ENCODE data around the gene SHC4.

The SHC4 gene

DNA sequence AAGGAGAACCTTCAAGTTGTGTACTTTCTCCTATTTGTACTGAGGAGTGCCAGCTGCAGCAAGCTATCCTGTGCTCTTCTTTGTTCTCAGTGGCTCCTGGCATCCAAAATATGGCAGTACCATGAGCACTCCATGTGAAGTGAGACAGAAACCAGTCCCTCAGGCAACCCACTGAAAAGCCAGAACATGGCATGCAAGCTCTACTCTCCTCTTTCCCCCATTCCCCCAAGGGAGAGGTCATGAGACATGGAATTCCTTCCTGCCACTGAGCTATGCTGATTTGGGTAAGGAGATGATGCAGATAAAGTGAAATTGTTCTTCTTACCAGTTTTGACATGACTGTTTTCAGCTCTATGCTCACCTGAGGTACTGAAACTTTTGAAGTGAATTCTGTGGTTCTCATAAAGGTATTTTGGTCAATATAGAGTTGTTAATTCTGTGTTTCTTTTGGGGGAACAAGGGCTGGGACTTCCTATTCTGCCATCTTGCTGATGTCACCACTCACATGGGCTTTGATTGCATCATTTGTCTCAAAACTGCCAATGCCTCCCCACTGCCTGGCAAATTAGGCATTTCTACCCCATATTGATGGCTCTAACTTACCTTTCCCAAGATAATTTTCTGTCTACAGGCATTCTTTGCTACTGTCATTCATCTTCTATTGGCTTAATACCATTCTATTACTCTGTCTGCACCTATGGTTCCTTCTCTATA, 130.0 kb downstream of the SHC4 start:
- Histone ChIP-seq H4K8ac (ENCODE audit: low read depth, low read length) (no peak overlapping the region), H2AK5ac (ENCODE audit: low read depth, low read length) (no peak overlapping the region), H2BK5ac (ENCODE audit: low read length) (no peak overlapping the region), H3K36me3 (replicated peaks in 1 of 2; ENCODE audit: control insufficient read depth in 2 of 2, insufficient read depth in 2 of 2, low read length in 2 of 2) (no peaks in the 10 kb centered on the region), H3K23ac (ENCODE audit: low read depth, low read length, poor library complexity) (no peak overlapping the region), H2BK12ac (ENCODE audit: low read length) (no peak overlapping the region), H3K27me3 (ENCODE audit: control insufficient read depth in 3 of 3, insufficient read depth in 3 of 3, low read depth in 1 of 3, low read length in 3 of 3) (peaks cover 0 to 2% (median 0%) of the 10 kb centered on the region in 3 experiments), H2BK15ac (ENCODE audit: low read length) (no peak overlapping the region), H3K27ac (replicated peaks; ENCODE audit: low read length) (no peak overlapping the region), H3K4me2 (ENCODE audit: insufficient read depth, low read length, poor library complexity, severe bottlenecking) (no peak overlapping the region), H3K79me1 (ENCODE audit: low read depth, low read length) (no peaks in the 10 kb centered on the region), H2BK120ac (ENCODE audit: low read depth, low read length) (no peak overlapping the region), H3K9me3 (replicated peaks in 1 of 2; ENCODE audit: control insufficient read depth in 2 of 2, insufficient read depth in 1 of 2, low read depth in 1 of 2, low read length in 2 of 2) (peaks cover 0 to 6% of the 10 kb centered on the region in 2 donors), H3K4ac (ENCODE audit: low read length) (no peak overlapping the region), H3K4me1 (ENCODE audit: control insufficient read depth in 2 of 2, insufficient read depth in 1 of 2, low read depth in 1 of 2, low read length in 2 of 2) (peaks cover 0 to 1% of the 10 kb centered on the region in 2 donors), H3K18ac (ENCODE audit: low read length) (no peak overlapping the region), H3K9ac (ENCODE audit: low read depth, low read length, poor library complexity) (no peak overlapping the region), H3K4me3 (ENCODE audit: low read length in 2 of 2) (no peak overlapping the region), H3K14ac (ENCODE audit: low read length) (no peak overlapping the region), H2AFZ (ENCODE audit: low read length) (no peak overlapping the region), H4K91ac (ENCODE audit: low read depth, low read length, poor library complexity) (no peak overlapping the region)
- DNase-seq (ENCODE audit: low spot score), result no peak

- H2BK120ac ChIP-seq (ENCODE audit: low read depth, low read length), result no peak overlapping the region
- no peak overlapping the region for H3K18ac ChIP-seq (ENCODE audit: low read length)
- no peak overlapping the region for H2BK12ac ChIP-seq (ENCODE audit: low read length)
- H3K36me3 ChIP-seq (replicated peaks in 1 of 2; ENCODE audit: control insufficient read depth in 2 of 2, insufficient read depth in 2 of 2, low read length in 2 of 2), result no peaks in the 10 kb centered on the region
- no peak overlapping the region for H3K14ac ChIP-seq (ENCODE audit: low read length)
- H3K27me3 ChIP-seq (ENCODE audit: control insufficient read depth in 3 of 3, insufficient read depth in 3 of 3, low read depth in 1 of 3, low read length in 3 of 3), result peaks cover 0 to 2% (median 0%) of the 10 kb centered on the region in 3 experiments
- no peak overlapping the region for H3K9ac ChIP-seq (ENCODE audit: low read depth, low read length, poor library complexity)
- no peaks in the 10 kb centered on the region for H3K79me1 ChIP-seq (ENCODE audit: low read depth, low read length)
- no peak overlapping the region for H2AK5ac ChIP-seq (ENCODE audit: low read depth, low read length)
- H3K27ac ChIP-seq (replicated peaks; ENCODE audit: low read length), result no peak overlapping the region
- H3K9me3 ChIP-seq (replicated peaks in 1 of 2; ENCODE audit: control insufficient read depth in 2 of 2, insufficient read depth in 1 of 2, low read depth in 1 of 2, low read length in 2 of 2), result peaks cover 0 to 6% of the 10 kb centered on the region in 2 donors
- no peak overlapping the region for H2BK5ac ChIP-seq (ENCODE audit: low read length)
- H3K4me1 ChIP-seq (ENCODE audit: control insufficient read depth in 2 of 2, insufficient read depth in 1 of 2, low read depth in 1 of 2, low read length in 2 of 2), result peaks cover 0 to 1% of the 10 kb centered on the region in 2 donors
- no peak overlapping the region for H3K4me3 ChIP-seq (ENCODE audit: low read length in 2 of 2)
- no peak overlapping the region for H3K4me2 ChIP-seq (ENCODE audit: insufficient read depth, low read length, poor library complexity, severe bottlenecking)
- DNase-seq (ENCODE audit: low spot score), result no peak
- H2AFZ ChIP-seq (ENCODE audit: low read length), result no peak overlapping the region
- H4K8ac ChIP-seq (ENCODE audit: low read depth, low read length), result no peak overlapping the region
- no peak overlapping the region for H4K91ac ChIP-seq (ENCODE audit: low read depth, low read length, poor library complexity)
- H2BK15ac ChIP-seq (ENCODE audit: low read length), result no peak overlapping the region
- H3K4ac ChIP-seq (ENCODE audit: low read length), result no peak overlapping the region
- H3K23ac ChIP-seq (ENCODE audit: low read depth, low read length, poor library complexity), result no peak overlapping the region
These were observed 131.1 kb downstream of the SHC4 start for GRCh38 chr15:48832648-48833047.

DNA sequence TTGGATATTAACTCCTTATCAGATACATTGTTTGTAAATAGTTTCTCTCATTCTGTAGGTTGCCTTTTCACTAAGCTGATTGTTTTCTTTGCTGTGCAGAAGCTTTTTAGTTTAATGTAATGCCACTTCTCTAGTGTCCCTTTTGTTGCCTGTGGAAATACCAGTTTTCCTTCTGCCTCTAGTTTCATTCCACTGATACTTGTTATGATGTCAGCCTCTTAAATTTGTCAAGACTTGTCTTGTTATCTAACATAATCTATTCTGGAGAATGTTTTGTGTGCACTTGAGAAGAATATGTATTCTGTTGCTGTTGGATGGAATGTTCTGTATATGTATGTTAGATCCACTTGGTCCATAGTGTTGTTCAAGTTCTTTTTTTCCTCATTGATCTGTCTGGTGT, 134.8 kb downstream of the SHC4 start:
- Histone ChIP-seq H3K18ac (ENCODE audit: low read length) (no peak overlapping the region), H3K4me1 (ENCODE audit: control insufficient read depth in 2 of 2, insufficient read depth in 1 of 2, low read depth in 1 of 2, low read length in 2 of 2) (no peaks in the 10 kb centered on the region), H3K27me3 (ENCODE audit: control insufficient read depth in 3 of 3, insufficient read depth in 3 of 3, low read depth in 1 of 3, low read length in 3 of 3) (no peaks in the 10 kb centered on the region), H4K91ac (ENCODE audit: low read depth, low read length, poor library complexity) (no peak overlapping the region), H2AK5ac (ENCODE audit: low read depth, low read length) (no peak overlapping the region), H3K14ac (ENCODE audit: low read length) (no peak overlapping the region), H2BK5ac (ENCODE audit: low read length) (no peak overlapping the region), H3K79me1 (ENCODE audit: low read depth, low read length) (no peaks in the 10 kb centered on the region), H3K9me3 (replicated peaks in 1 of 2; ENCODE audit: control insufficient read depth in 2 of 2, insufficient read depth in 1 of 2, low read depth in 1 of 2, low read length in 2 of 2) (peaks cover 0 to 6% of the 10 kb centered on the region in 2 donors), H3K4me3 (ENCODE audit: low read length in 2 of 2) (no peak overlapping the region), H3K27ac (replicated peaks; ENCODE audit: low read length) (no peak overlapping the region), H3K4ac (ENCODE audit: low read length) (no peak overlapping the region), H3K23ac (ENCODE audit: low read depth, low read length, poor library complexity) (no peak overlapping the region), H3K36me3 (replicated peaks in 1 of 2; ENCODE audit: control insufficient read depth in 2 of 2, insufficient read depth in 2 of 2, low read length in 2 of 2) (no peaks in the 10 kb centered on the region), H3K9ac (ENCODE audit: low read depth, low read length, poor library complexity) (no peak overlapping the region), H2AFZ (ENCODE audit: low read length) (no peak overlapping the region), H2BK120ac (ENCODE audit: low read depth, low read length) (no peak overlapping the region), H2BK15ac (ENCODE audit: low read length) (no peak overlapping the region), H4K8ac (ENCODE audit: low read depth, low read length) (no peak overlapping the region), H2BK12ac (ENCODE audit: low read length) (no peak overlapping the region), H3K4me2 (ENCODE audit: insufficient read depth, low read length, poor library complexity, severe bottlenecking) (no peak overlapping the region)
- no peak for DNase-seq (ENCODE audit: low spot score)

DNA sequence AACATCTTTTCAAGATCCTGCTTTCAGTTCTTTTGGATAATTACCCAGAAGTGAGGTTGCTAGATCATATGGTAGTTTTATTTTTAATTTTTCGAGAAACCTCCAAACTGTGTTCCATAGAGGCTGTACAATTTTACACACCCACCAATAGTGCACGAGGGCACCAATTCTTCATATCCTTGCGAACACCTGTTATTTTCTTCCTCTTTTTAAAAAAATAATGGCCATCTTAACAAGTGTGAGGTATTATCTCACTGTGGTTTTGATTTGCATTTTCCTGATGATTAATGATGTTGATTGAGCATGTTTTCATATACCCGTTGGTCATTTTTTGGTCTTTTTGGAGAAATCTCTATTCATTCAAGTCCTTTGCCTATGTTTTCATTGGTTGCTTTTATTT, 135.2 kb downstream of the SHC4 start:
- no peaks in the 10 kb centered on the region for H3K4me1 ChIP-seq (ENCODE audit: control insufficient read depth in 2 of 2, insufficient read depth in 1 of 2, low read depth in 1 of 2, low read length in 2 of 2)
- no peak overlapping the region for H3K23ac ChIP-seq (ENCODE audit: low read depth, low read length, poor library complexity)
- H2AK5ac ChIP-seq (ENCODE audit: low read depth, low read length), result no peak overlapping the region
- H3K4ac ChIP-seq (ENCODE audit: low read length), result no peak overlapping the region
- peaks cover 0 to 1% of the 10 kb centered on the region in 2 donors for H3K9me3 ChIP-seq (replicated peaks in 1 of 2; ENCODE audit: control insufficient read depth in 2 of 2, insufficient read depth in 1 of 2, low read depth in 1 of 2, low read length in 2 of 2)
- no peak overlapping the region for H4K8ac ChIP-seq (ENCODE audit: low read depth, low read length)
- H3K27me3 ChIP-seq (ENCODE audit: control insufficient read depth in 3 of 3, insufficient read depth in 3 of 3, low read depth in 1 of 3, low read length in 3 of 3), result no peaks in the 10 kb centered on the region
- no peak overlapping the region for H3K9ac ChIP-seq (ENCODE audit: low read depth, low read length, poor library complexity)
- H2BK12ac ChIP-seq (ENCODE audit: low read length), result no peak overlapping the region
- H3K18ac ChIP-seq (ENCODE audit: low read length), result no peak overlapping the region
- H2AFZ ChIP-seq (ENCODE audit: low read length), result no peak overlapping the region
- H3K79me1 ChIP-seq (ENCODE audit: low read depth, low read length), result no peaks in the 10 kb centered on the region
- no peak overlapping the region for H2BK120ac ChIP-seq (ENCODE audit: low read depth, low read length)
- no peaks in the 10 kb centered on the region for H3K36me3 ChIP-seq (replicated peaks in 1 of 2; ENCODE audit: control insufficient read depth in 2 of 2, insufficient read depth in 2 of 2, low read length in 2 of 2)
- H2BK15ac ChIP-seq (ENCODE audit: low read length), result no peak overlapping the region
- H3K4me3 ChIP-seq (ENCODE audit: low read length in 2 of 2), result no peak overlapping the region
- no peak overlapping the region for H3K27ac ChIP-seq (replicated peaks; ENCODE audit: low read length)
- H3K4me2 ChIP-seq (ENCODE audit: insufficient read depth, low read length, poor library complexity, severe bottlenecking), result no peak overlapping the region
- no peak overlapping the region for H2BK5ac ChIP-seq (ENCODE audit: low read length)
- WGBS, 2 donors (ENCODE audit: extremely low coverage in 2 of 2, insufficient read length in 2 of 2, insufficient replicate concordance in 1 of 2), result no CpG with 5 or more reads among the region's 4 CpGs
- no peak for DNase-seq (ENCODE audit: low spot score)
- H3K14ac ChIP-seq (ENCODE audit: low read length), result no peak overlapping the region
- H4K91ac ChIP-seq (ENCODE audit: low read depth, low read length, poor library complexity), result no peak overlapping the region
